Activated CD4-positive, alpha-beta T cell treated with anti-CD3 and anti-CD28 coated beads, Interleukin-2, amount 10 ng/mL, durations not matched to agents 7 days and 5 days (primary cell): Measurements from ENCODE around the gene MEPE. TPM values are rescaled to one million over a fixed set of nuclear protein-coding genes. Genes with fewer than 3 reads are reported as not detected.

ENCODE experiments used
- CTCF ChIA-PET: fragments of 350-600 bp; sonication (Branson Sonifier 250); formaldehyde crosslinking; loops from one replicate; lab custom pipeline; 2021; ENCODE audit warnings: antibody characterized with exemption; lab: Charles Lee
- POLR2A ChIA-PET: fragments of 350-600 bp; sonication (Branson Sonifier 250); formaldehyde crosslinking; loops from one replicate; lab custom pipeline; 2021; ENCODE audit warnings: antibody characterized with exemption; lab: Charles Lee
- DNase-seq: peaks from one replicate; pipeline ENCODE4 v3.0.0-alpha.2; 2020
- H3K27ac Mint-ChIP-seq: one replicate; pipeline ENCODE4 v1.8.0; 2021; ENCODE audit warnings: mild to moderate bottlenecking, moderate library complexity, mixed read lengths
- H3K27me3 Mint-ChIP-seq: one replicate; pipeline ENCODE4 v1.8.0; 2021; ENCODE audit warnings: mixed read lengths
- H3K36me3 Mint-ChIP-seq: one replicate; pipeline ENCODE4 v1.8.0; 2021; ENCODE audit warnings: low read depth, mixed read lengths
- H3K4me1 Mint-ChIP-seq: one replicate; pipeline ENCODE4 v1.8.0; 2021; ENCODE audit warnings: mixed read lengths
- H3K4me3 Mint-ChIP-seq: one replicate; pipeline ENCODE4 v1.8.0; 2021; ENCODE audit warnings: mild to moderate bottlenecking, moderate library complexity, mixed read lengths
- H3K9me3 Mint-ChIP-seq: one replicate; pipeline ENCODE4 v1.8.0; 2021; ENCODE audit warnings: mixed read lengths
- total RNA-seq, 2 experiments: library from RNA; stranded (reverse); gene quantifications; one replicate each; pipeline ENCODE4 v1.2.3, GENCODE V29; 2021

The MEPE gene
- total RNA-seq, 2 experiments from 2014 or later: not detected

- H3K27me3 Mint-ChIP-seq: peaks cover 22% of the 10 kb centered on the region
- ChIA-PET CTCF (interaction anchor here (0.6 to 1.2 kb wide), 9 partner anchors 10 to 927 kb away, joined by 3 to 5 read pairs (median 3); no protein-coding TSS in a partner anchor), POLR2A (no interaction called here)
- no peaks in the 10 kb centered on the region for H3K9me3 Mint-ChIP-seq
- no peak overlapping the region for H3K27ac Mint-ChIP-seq
- DNase-seq: no peak
- H3K36me3 Mint-ChIP-seq: no peaks in the 10 kb centered on the region
- peaks cover 18% of the 10 kb centered on the region for H3K4me1 Mint-ChIP-seq
- no peak overlapping the region for H3K4me3 Mint-ChIP-seq
Observed at GRCh38 chr4:87849612-87850011, 16.8 kb downstream of the MEPE start.

GRCh38 chr4:87851332-87851731 lies 18.6 kb downstream of the MEPE start:
- Mint-ChIP-seq H3K4me1 (peaks cover 18% of the 10 kb centered on the region), H3K9me3 (no peaks in the 10 kb centered on the region), H3K36me3 (no peaks in the 10 kb centered on the region), H3K27ac (no peak overlapping the region), H3K27me3 (peaks cover 12% of the 10 kb centered on the region), H3K4me3 (no peak overlapping the region)
- POLR2A ChIA-PET: no interaction called here
- CTCF ChIA-PET: no interaction called here
- DNase-seq: no peak

GRCh38 chr4:87851953-87852352 lies 19.2 kb downstream of the MEPE start:
- CTCF ChIA-PET: interaction anchor here (1.0 to 1.4 kb wide), 2 partner anchors 122 to 153 kb away, joined by 3 to 4 read pairs; no protein-coding TSS in a partner anchor
- Mint-ChIP-seq H3K27ac (no peak overlapping the region), H3K4me3 (no peak overlapping the region), H3K9me3 (no peaks in the 10 kb centered on the region), H3K4me1 (peaks cover 18% of the 10 kb centered on the region), H3K36me3 (no peaks in the 10 kb centered on the region), H3K27me3 (peaks cover 11% of the 10 kb centered on the region)
- DNase-seq: no peak
- POLR2A ChIA-PET: no interaction called here

GRCh38 chr4:87853108-87853507 lies 20.3 kb downstream of the MEPE start:
- DNase-seq: peak; percentile 14
- Mint-ChIP-seq H3K27me3 (peaks cover 13% of the 10 kb centered on the region), H3K4me3 (no peak overlapping the region), H3K27ac (no peak overlapping the region), H3K9me3 (no peaks in the 10 kb centered on the region), H3K36me3 (no peaks in the 10 kb centered on the region), H3K4me1 (peaks cover 17% of the 10 kb centered on the region)
- ChIA-PET CTCF (interaction anchor here (0.9 to 1.4 kb wide), 5 partner anchors 10 to 152 kb away, joined by 3 to 4 read pairs (median 3); no protein-coding TSS in a partner anchor), POLR2A (no interaction called here)

GRCh38 chr4:87853891-87854290 lies 21.1 kb downstream of the MEPE start:
- Mint-ChIP-seq H3K36me3 (no peaks in the 10 kb centered on the region), H3K9me3 (no peaks in the 10 kb centered on the region), H3K4me3 (no peak overlapping the region), H3K27me3 (peaks cover 19% of the 10 kb centered on the region), H3K4me1 (peaks cover 12% of the 10 kb centered on the region), H3K27ac (no peak overlapping the region)
- no peak for DNase-seq
- ChIA-PET CTCF (interaction anchor here (1.3 kb wide), 1 partner anchor 121 kb away, joined by 3 read pairs; no protein-coding TSS in a partner anchor), POLR2A (no interaction called here)

- Mint-ChIP-seq H3K27me3 (peaks cover 24% of the 10 kb centered on the region), H3K27ac (no peak overlapping the region), H3K36me3 (no peaks in the 10 kb centered on the region), H3K4me1 (no peaks in the 10 kb centered on the region), H3K4me3 (no peak overlapping the region), H3K9me3 (no peaks in the 10 kb centered on the region)
- ChIA-PET POLR2A (no interaction called here), CTCF (no interaction called here)
- DNase-seq: no peak
Observed at GRCh38 chr4:87855559-87855958, 22.8 kb downstream of the MEPE start.

- no peak overlapping the region for H3K27ac Mint-ChIP-seq
- POLR2A ChIA-PET: no interaction called here
- H3K9me3 Mint-ChIP-seq: no peaks in the 10 kb centered on the region
- H3K36me3 Mint-ChIP-seq: no peaks in the 10 kb centered on the region
- H3K27me3 Mint-ChIP-seq: peaks cover 24% of the 10 kb centered on the region
- no peak for DNase-seq
- CTCF ChIA-PET: interaction anchor here (0.6 kb wide), 1 partner anchor 278 kb away, joined by 3 read pairs; no protein-coding TSS in a partner anchor
- no peaks in the 10 kb centered on the region for H3K4me1 Mint-ChIP-seq
- H3K4me3 Mint-ChIP-seq: no peak overlapping the region
Observed at GRCh38 chr4:87856816-87857215, 24.0 kb downstream of the MEPE start.

- no peak for DNase-seq
- H3K27ac Mint-ChIP-seq: no peak overlapping the region
- H3K9me3 Mint-ChIP-seq: no peaks in the 10 kb centered on the region
- ChIA-PET POLR2A (no interaction called here), CTCF (no interaction called here)
- no peaks in the 10 kb centered on the region for H3K36me3 Mint-ChIP-seq
- H3K4me3 Mint-ChIP-seq: no peak overlapping the region
- H3K27me3 Mint-ChIP-seq: peaks cover 24% of the 10 kb centered on the region
- H3K4me1 Mint-ChIP-seq: no peaks in the 10 kb centered on the region
Observed at GRCh38 chr4:87857789-87858188, 25.0 kb downstream of the MEPE start.

GRCh38 chr4:87862236-87862635 lies 29.5 kb downstream of the MEPE start:
- Mint-ChIP-seq H3K9me3 (no peaks in the 10 kb centered on the region), H3K4me1 (no peaks in the 10 kb centered on the region), H3K27ac (no peak overlapping the region), H3K36me3 (no peaks in the 10 kb centered on the region), H3K27me3 (peaks cover 28% of the 10 kb centered on the region), H3K4me3 (no peak overlapping the region)
- CTCF ChIA-PET: no interaction called here
- POLR2A ChIA-PET: no interaction called here
- DNase-seq: no peak

- Mint-ChIP-seq H3K4me1 (no peaks in the 10 kb centered on the region), H3K27me3 (peaks cover 28% of the 10 kb centered on the region), H3K36me3 (no peaks in the 10 kb centered on the region), H3K27ac (no peak overlapping the region), H3K4me3 (no peak overlapping the region), H3K9me3 (no peaks in the 10 kb centered on the region)
- POLR2A ChIA-PET: no interaction called here
- CTCF ChIA-PET: no interaction called here
- DNase-seq: no peak
Observed at GRCh38 chr4:87863486-87863885, 30.7 kb downstream of the MEPE start.

- ChIA-PET POLR2A (no interaction called here), CTCF (no interaction called here)
- Mint-ChIP-seq H3K27ac (no peak overlapping the region), H3K9me3 (no peaks in the 10 kb centered on the region), H3K4me1 (no peaks in the 10 kb centered on the region), H3K4me3 (no peak overlapping the region), H3K27me3 (peaks cover 27% of the 10 kb centered on the region), H3K36me3 (no peaks in the 10 kb centered on the region)
- DNase-seq: no peak
Observed at GRCh38 chr4:87864321-87864720, 31.6 kb downstream of the MEPE start.

- no peaks in the 10 kb centered on the region for H3K4me1 Mint-ChIP-seq
- peaks cover 27% of the 10 kb centered on the region for H3K27me3 Mint-ChIP-seq
- ChIA-PET CTCF (no interaction called here), POLR2A (no interaction called here)
- no peak overlapping the region for H3K27ac Mint-ChIP-seq
- H3K9me3 Mint-ChIP-seq: no peaks in the 10 kb centered on the region
- H3K4me3 Mint-ChIP-seq: no peak overlapping the region
- no peaks in the 10 kb centered on the region for H3K36me3 Mint-ChIP-seq
- no peak for DNase-seq
Observed at GRCh38 chr4:87865288-87865687, 32.5 kb downstream of the MEPE start.

GRCh38 chr4:87865960-87866598 lies 33.3 kb downstream of the MEPE start:
- ChIA-PET POLR2A (no interaction called here), CTCF (no interaction called here)
- H3K36me3 Mint-ChIP-seq: no peaks in the 10 kb centered on the region
- no peak overlapping the region for H3K4me3 Mint-ChIP-seq
- H3K27ac Mint-ChIP-seq: no peak overlapping the region
- peaks cover 27% of the 10 kb centered on the region for H3K27me3 Mint-ChIP-seq
- no peaks in the 10 kb centered on the region for H3K4me1 Mint-ChIP-seq
- H3K9me3 Mint-ChIP-seq: no peaks in the 10 kb centered on the region
- no peak for DNase-seq

- DNase-seq: no peak
- Mint-ChIP-seq H3K4me1 (no peaks in the 10 kb centered on the region), H3K27ac (no peak overlapping the region), H3K27me3 (peaks cover 36% of the 10 kb centered on the region), H3K4me3 (no peak overlapping the region), H3K36me3 (no peaks in the 10 kb centered on the region), H3K9me3 (no peaks in the 10 kb centered on the region)
- ChIA-PET POLR2A (no interaction called here), CTCF (interaction anchor here (0.6 kb wide), 1 partner anchor 460 kb away, joined by 3 read pairs; no protein-coding TSS in a partner anchor)
Observed at GRCh38 chr4:87868522-87868921, 35.8 kb downstream of the MEPE start.
